ENCODE measurements around the gene TP53INP2. TPM values are rescaled to one million over a fixed set of nuclear protein-coding genes. Genes with fewer than 3 reads are reported as not detected.

TP53INP2 gene
- total RNA-seq, result 9.1 TPM

GRCh38 chr20:34704177-34705007, at the start of gene TP53INP2:
Gene TP53INP2 (plus strand): TSS chr20:34704344. CDS start chr20:34708740, 4,396 bp downstream.

GRCh38 chr20:34676642-34677373, 27.3 kb upstream of the TP53INP2 start, which contains the start of gene PIGU:
Gene PIGU (minus strand): TSS chr20:34677092. CDS start chr20:34677085, 7 bp downstream.

Small RNA genes lying within 50 kb of the gene (small RNA-seq; reads per million reads assigned to genes)
- gene AL118520.1 (ENCODE audit: low replicate concordance), result not detected

Other genes with a start within 250 kb of the TP53INP2 start
- gene DYNLRB1, start 187.9 kb upstream of the TP53INP2 start, total RNA-seq, result 59.5 TPM
- 57.6 TPM for gene MAP1LC3A, start 145.6 kb upstream of the TP53INP2 start, total RNA-seq
- gene PIGU, start 27.3 kb upstream of the TP53INP2 start, total RNA-seq, result 30.0 TPM
- gene NCOA6, start 121.3 kb downstream of the TP53INP2 start, total RNA-seq, result 51.6 TPM
- 26.9 TPM for gene GGT7, start 168.5 kb downstream of the TP53INP2 start, total RNA-seq
- gene ACSS2, start 172.3 kb downstream of the TP53INP2 start, total RNA-seq, result 37.9 TPM

Data from parietal lobe (tissue), 2 donors.